Activated CD4-positive, alpha-beta memory T cell treated with anti-CD3 and anti-CD28 coated beads for 36 hours (primary cell): ENCODE data around the gene ZDHHC14. TPM values are rescaled to one million over a fixed set of nuclear protein-coding genes. Genes with fewer than 3 reads are reported as not detected.

ENCODE experiments used
- CTCF ChIA-PET: fragments of 350-600 bp; sonication (Branson Sonifier 250); formaldehyde crosslinking; loops from one replicate; lab custom pipeline; 2021; ENCODE audit warnings: antibody characterized with exemption, inconsistent platforms; lab: Charles Lee
- POLR2A ChIA-PET: fragments of 350-600 bp; sonication (Branson Sonifier 250); formaldehyde crosslinking; loops from one replicate; lab custom pipeline; 2021; ENCODE audit warnings: antibody characterized with exemption; lab: Charles Lee
- DNase-seq: peaks from one replicate; pipeline ENCODE4 v3.0.0-alpha.2; 2020
- H3K27ac Mint-ChIP-seq: one replicate; pipeline ENCODE4 v1.8.0; 2021; ENCODE audit warnings: mixed read lengths
- H3K27me3 Mint-ChIP-seq: one replicate; pipeline ENCODE4 v1.8.0; 2021; ENCODE audit warnings: mixed read lengths
- H3K36me3 Mint-ChIP-seq: one replicate; pipeline ENCODE4 v1.8.0; 2021; ENCODE audit warnings: mixed read lengths
- H3K4me1 Mint-ChIP-seq: one replicate; pipeline ENCODE4 v1.8.0; 2021; ENCODE audit warnings: low read depth, mixed read lengths
- H3K4me3 Mint-ChIP-seq: one replicate; pipeline ENCODE4 v1.8.0; 2021; ENCODE audit warnings: mild to moderate bottlenecking, mixed read lengths
- H3K9me3 Mint-ChIP-seq: one replicate; pipeline ENCODE4 v1.8.0; 2021; ENCODE audit warnings: mixed read lengths
- intact Hi-C: fragments of 100-400 bp; cut with micrococcal nuclease; formaldehyde crosslinking; loops from one replicate; pipeline ENCODE4 v1.15.1; 2023
- total RNA-seq, 2 experiments: library from RNA; stranded (reverse); gene quantifications; one replicate each; pipeline ENCODE4 v1.2.3, GENCODE V29; 2021

The ZDHHC14 gene
- total RNA-seq, 2 experiments from 2014 or later = 1.4 to 2.0 TPM

DNA sequence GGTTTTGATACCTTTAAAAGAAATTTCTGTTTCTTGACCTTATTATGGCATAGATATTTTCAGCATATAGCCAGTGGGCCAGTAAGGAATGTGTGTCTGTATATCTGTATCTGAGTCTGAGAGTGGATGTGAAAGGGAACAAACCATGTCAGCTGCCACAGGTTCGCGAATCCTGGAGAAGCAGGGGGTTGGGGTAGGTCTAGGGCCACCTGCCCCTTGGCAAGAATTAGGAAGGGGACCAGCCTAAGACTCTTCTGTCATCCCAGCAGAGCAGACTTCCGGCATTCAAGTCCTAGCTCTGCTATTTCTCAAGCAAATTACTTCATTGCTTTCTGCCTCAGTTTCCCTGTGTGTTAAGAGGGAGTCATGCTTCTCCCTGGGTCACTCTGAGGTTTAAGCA lies 261.7 kb downstream of the ZDHHC14 start:
- no peak for DNase-seq
- POLR2A ChIA-PET = no interaction called here
- intact Hi-C loops = no loop called here
- no peaks in the 10 kb centered on the region for H3K36me3 Mint-ChIP-seq
- CTCF ChIA-PET = interaction anchor here (0.7 kb wide), 1 partner anchor 429 kb away, joined by 4 read pairs; no protein-coding TSS in a partner anchor
- H3K27me3 Mint-ChIP-seq = no peaks in the 10 kb centered on the region
- H3K4me3 Mint-ChIP-seq = no peak overlapping the region
- no peak overlapping the region for H3K27ac Mint-ChIP-seq
- H3K9me3 Mint-ChIP-seq = no peaks in the 10 kb centered on the region
- H3K4me1 Mint-ChIP-seq = peaks cover 11% of the 10 kb centered on the region

DNA sequence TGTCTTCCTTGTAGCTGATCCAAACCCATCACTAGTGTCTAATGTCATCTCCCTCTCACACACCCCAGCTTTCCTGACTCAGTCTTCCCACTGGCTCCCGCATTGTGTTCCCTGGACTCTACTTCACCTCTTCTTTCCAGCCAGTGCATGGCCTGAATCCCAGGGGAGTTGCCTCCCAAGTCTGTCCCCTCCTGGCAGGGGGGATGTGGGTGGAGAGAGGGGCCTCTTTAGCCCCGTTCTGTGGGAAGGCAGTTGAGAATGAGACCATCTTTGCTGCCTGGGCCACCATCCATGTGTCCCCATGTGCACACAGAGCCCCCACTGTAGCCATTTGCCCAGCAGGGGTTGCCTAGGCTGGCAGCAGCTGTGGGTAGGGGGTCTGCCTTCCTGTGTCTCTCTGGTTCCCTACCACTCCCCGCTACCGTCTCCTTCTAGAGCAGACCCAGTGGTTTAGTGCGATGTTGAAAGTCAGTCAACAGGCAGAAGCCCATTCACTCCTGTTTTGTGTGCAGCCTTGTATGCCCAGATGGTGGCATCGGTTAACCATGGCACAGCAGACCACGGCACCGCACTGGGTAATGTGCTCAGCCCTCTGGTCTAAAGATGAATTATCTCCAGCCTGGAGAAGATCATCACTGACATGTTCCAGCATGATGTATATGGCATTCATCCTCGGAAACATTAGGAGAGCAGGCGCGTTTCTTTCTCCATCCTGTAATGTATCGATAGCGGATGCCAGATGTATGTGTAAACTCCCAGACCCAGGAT lies 263.2 kb downstream of the ZDHHC14 start:
- peaks cover 13% of the 10 kb centered on the region for H3K4me1 Mint-ChIP-seq
- intact Hi-C loops = loop anchor here (1.0 kb wide), 1 partner anchor 229 kb away; no protein-coding TSS in a partner anchor
- no peaks in the 10 kb centered on the region for H3K9me3 Mint-ChIP-seq
- peak; percentile 53 for DNase-seq
- no peaks in the 10 kb centered on the region for H3K27me3 Mint-ChIP-seq
- no peak overlapping the region for H3K27ac Mint-ChIP-seq
- H3K36me3 Mint-ChIP-seq = no peaks in the 10 kb centered on the region
- CTCF ChIA-PET = interaction anchor here (1.1 kb wide), 1 partner anchor 24 kb away, joined by 3 read pairs; no protein-coding TSS in a partner anchor
- POLR2A ChIA-PET = no interaction called here
- H3K4me3 Mint-ChIP-seq = no peak overlapping the region

DNA sequence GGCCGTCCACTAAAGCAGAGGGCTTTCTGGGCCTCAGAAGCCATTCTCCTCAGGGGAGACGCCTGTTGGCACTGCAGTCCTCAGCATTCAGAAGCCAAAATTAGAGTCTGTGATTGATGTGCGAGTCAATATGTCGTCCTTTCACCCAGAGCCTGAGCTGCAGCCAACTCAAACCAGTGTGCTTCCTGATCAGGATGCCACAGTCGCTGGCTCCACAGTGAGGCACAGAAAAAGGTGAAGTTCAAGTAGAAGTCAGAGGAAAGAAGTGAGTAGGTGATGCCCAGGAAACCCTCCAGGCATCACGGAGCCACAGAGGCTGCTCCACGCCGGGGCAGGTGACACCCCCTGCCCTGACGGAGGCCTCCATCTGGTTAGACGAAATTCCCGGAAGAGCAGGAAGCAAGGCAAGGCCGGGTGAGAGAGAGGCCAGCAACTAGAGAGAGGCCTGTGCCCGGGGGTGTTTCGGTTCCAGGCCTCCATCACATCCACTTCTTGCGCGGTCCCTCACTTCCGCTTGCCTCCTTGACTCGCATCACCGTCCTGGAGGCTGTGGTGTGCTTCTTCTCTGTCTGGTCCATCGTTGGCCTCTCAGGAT lies 264.3 kb downstream of the ZDHHC14 start:
- no peaks in the 10 kb centered on the region for H3K36me3 Mint-ChIP-seq
- no peaks in the 10 kb centered on the region for H3K9me3 Mint-ChIP-seq
- POLR2A ChIA-PET = no interaction called here
- peaks cover 7% of the 10 kb centered on the region for H3K4me1 Mint-ChIP-seq
- no peaks in the 10 kb centered on the region for H3K27me3 Mint-ChIP-seq
- CTCF ChIA-PET = interaction anchor here (1.1 to 1.5 kb wide), 2 partner anchors 23 to 229 kb away, joined by 3 to 4 read pairs; no protein-coding TSS in a partner anchor
- H3K4me3 Mint-ChIP-seq = no peak overlapping the region
- intact Hi-C loops = no loop called here
- DNase-seq = no peak
- no peak overlapping the region for H3K27ac Mint-ChIP-seq

DNA sequence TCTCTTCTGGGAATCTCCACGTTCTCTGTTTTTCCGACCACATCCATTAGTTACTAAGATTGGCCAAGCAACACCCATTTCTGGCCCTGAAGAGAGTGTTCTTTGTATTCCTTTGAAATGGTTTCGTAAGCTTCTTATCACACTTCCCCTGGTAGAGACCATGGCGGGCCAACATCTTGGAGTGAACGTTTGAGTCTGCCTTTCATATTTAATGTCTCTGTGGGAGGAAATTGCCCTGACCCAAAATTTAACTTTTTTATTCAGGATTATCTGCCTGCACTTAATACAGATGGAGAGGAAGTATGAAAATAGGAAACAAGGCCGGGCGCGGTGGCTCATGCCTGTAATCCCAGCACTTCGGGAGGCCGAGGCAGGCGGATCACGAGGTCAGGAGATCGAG lies 265.0 kb downstream of the ZDHHC14 start:
- ChIA-PET POLR2A (no interaction called here), CTCF (interaction anchor here (1.0 to 1.5 kb wide), 2 partner anchors 228 to 331 kb away, joined by 3 to 4 read pairs; no protein-coding TSS in a partner anchor)
- Mint-ChIP-seq H3K4me1 (peaks cover 7% of the 10 kb centered on the region), H3K27ac (no peak overlapping the region), H3K4me3 (no peak overlapping the region), H3K27me3 (no peaks in the 10 kb centered on the region), H3K36me3 (no peaks in the 10 kb centered on the region), H3K9me3 (no peaks in the 10 kb centered on the region)
- intact Hi-C loops = no loop called here
- no peak for DNase-seq

DNA sequence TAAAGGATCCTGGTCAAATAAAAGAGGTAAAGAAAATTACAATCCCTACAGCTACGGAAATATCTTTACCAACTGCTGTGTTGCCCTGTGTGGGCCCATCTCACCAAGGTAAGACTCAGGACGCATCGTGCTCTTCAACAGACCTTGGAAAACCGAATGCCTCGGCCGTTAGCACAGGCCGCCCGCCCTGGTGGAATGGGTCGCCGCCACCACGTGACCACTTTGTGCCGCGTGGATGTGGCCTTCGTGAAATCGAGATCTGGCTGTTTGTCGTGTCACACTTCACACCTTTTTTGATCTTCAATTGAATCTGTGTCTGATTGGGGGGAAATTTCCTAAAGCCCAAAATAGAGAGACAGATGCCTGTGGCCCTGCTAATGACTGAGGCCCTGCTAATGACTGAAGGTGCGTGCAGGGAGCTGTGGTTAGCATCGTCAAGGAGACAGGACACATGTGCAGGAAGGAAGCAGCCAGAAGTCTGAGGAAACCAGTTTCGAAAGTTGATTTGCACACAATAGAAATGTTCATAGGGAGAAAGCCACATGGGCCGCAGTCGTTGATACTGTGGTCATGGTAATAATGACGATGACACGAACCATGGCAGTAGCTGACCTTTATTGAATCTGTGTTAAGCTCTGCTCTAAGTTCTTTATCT lies 266.4 kb downstream of the ZDHHC14 start:
- peaks cover 7% of the 10 kb centered on the region for H3K4me1 Mint-ChIP-seq
- intact Hi-C loops = no loop called here
- CTCF ChIA-PET = interaction anchor here (0.5 to 1.5 kb wide), 2 partner anchors 20 to 227 kb away, joined by 3 to 4 read pairs; no protein-coding TSS in a partner anchor
- no peak overlapping the region for H3K4me3 Mint-ChIP-seq
- no peaks in the 10 kb centered on the region for H3K9me3 Mint-ChIP-seq
- DNase-seq = peak; percentile 16
- H3K27me3 Mint-ChIP-seq = no peaks in the 10 kb centered on the region
- H3K36me3 Mint-ChIP-seq = no peaks in the 10 kb centered on the region
- POLR2A ChIA-PET = interaction anchor here (0.6 kb wide), 1 partner anchor 126 kb away, joined by 6 read pairs; no protein-coding TSS in a partner anchor
- no peak overlapping the region for H3K27ac Mint-ChIP-seq

DNA sequence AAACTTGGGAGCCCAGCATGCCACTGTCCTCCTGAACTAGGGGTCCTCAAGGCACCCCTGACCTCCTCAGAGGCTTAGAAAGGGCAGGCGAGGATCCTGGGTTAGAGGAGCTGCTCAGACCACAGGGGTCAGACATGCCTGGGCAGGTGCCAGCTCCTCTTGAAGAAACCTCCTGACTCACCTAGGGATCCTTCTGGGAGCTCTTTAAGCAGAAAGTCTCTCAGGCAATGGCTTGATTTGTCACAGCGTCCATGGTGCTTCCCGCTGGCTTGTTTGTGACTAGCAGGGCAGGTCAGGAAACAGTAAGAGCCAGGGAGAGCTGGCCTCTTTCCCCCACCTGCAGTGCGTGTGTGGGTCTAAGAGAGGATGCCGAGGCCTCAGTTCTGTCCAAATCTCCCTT lies 267.6 kb downstream of the ZDHHC14 start:
- Mint-ChIP-seq H3K4me1 (peaks cover 7% of the 10 kb centered on the region), H3K4me3 (no peak overlapping the region), H3K27me3 (no peaks in the 10 kb centered on the region), H3K9me3 (no peaks in the 10 kb centered on the region), H3K36me3 (no peaks in the 10 kb centered on the region), H3K27ac (no peak overlapping the region)
- CTCF ChIA-PET = interaction anchor here (0.7 kb wide), 1 partner anchor 262 kb away, joined by 4 read pairs; no protein-coding TSS in a partner anchor
- intact Hi-C loops = no loop called here
- DNase-seq = no peak
- POLR2A ChIA-PET = no interaction called here

DNA sequence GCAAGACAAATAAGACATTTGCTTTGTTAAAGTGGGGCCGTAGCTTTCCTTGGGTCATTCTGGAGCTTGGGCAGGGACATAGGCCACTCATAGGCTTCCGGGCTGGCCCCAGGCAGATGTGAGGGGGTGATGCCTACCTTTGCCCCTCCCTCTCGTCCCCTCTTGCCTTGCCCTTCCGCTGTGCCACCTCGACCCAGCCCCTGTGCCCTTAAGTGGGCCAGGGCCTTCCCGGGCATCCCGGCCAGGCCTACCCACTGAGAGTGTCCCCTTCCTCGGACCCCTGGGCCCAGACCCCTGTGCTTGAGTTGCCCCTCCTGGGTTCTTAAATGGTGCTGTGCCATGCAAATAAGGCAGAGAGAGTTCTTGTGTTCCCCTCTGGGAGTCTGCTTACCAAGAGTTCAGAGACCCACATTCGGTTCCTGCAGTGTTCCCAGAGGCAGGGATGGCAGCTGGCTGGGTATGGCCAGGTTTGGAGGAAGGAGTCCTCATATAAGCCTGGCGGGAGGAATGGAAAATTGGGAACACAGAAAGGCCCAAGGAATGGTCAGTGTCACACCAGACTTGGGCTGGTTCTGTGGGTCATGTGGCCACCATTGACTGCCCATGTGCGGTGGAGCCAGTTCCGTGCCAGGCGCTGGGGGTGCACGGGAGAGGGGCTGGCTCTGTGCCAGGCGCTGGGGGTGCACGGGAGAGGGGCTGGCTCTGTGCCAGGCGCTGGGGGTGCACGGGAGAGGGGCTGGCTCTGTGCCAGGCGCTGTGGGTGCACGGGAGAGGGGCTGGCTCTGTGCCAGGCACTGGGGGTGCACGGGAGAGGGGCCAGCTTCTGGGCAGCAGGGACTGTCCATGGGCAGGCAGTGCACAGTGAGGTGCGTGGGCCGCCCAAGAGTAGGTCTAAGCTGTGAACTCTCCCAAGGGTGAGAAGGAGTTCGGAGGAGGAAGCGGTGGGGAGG lies 268.6 kb downstream of the ZDHHC14 start:
- no peaks in the 10 kb centered on the region for H3K9me3 Mint-ChIP-seq

DNA sequence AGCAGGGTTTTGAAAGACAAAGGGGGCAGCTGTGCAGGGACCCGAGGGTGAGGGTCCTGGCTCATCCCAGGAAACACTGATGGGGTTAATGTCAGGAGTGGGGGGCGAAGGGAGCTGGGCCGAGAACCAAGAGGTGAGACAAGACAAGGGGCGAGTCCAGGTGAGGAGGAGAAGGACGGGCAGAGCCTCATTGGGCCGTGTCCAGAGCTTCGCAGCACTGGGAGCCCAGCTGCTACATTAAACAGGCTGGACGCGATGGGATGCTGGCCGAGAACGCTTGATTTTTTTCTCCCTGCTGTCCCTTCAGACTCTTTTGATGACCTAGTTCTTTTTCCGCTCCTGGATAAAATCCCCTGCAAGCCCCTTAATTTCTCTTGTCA lies 269.3 kb downstream of the ZDHHC14 start:
- no peak for DNase-seq
- intact Hi-C loops = no loop called here
- H3K36me3 Mint-ChIP-seq = no peaks in the 10 kb centered on the region
- ChIA-PET POLR2A (no interaction called here), CTCF (no interaction called here)
- H3K4me1 Mint-ChIP-seq = peaks cover 7% of the 10 kb centered on the region
- no peak overlapping the region for H3K4me3 Mint-ChIP-seq
- H3K27me3 Mint-ChIP-seq = no peaks in the 10 kb centered on the region
- no peaks in the 10 kb centered on the region for H3K9me3 Mint-ChIP-seq
- H3K27ac Mint-ChIP-seq = no peak overlapping the region

More for the DNA sequence above, 268.6 kb downstream of the ZDHHC14 start:
- Mint-ChIP-seq H3K27ac (no peak overlapping the region), H3K4me3 (no peak overlapping the region), H3K4me1 (peaks cover 7% of the 10 kb centered on the region), H3K36me3 (no peaks in the 10 kb centered on the region), H3K27me3 (no peaks in the 10 kb centered on the region)
- CTCF ChIA-PET = no interaction called here
- DNase-seq = no peak
- intact Hi-C loops = no loop called here
- POLR2A ChIA-PET = no interaction called here

DNA sequence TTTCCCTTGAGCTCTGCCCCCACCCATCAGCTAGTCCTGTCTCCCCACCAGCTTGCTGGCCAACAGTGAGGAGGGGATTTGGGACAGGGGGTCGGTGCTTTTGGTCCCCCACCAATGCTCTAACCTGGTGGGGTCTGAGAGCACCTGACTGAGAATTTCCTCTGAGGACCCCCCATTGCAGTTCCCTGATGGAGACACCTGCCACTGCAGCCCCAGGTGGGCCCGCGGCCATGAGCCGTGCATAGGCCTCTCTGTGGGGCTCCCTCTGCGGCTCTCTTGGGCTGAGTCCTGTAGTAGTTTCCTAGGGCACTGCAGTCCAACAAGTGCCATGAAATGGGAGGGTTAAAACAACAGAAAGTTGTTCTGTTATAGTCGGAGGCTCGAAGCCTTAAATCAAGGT lies 269.8 kb downstream of the ZDHHC14 start:
- Mint-ChIP-seq H3K36me3 (no peaks in the 10 kb centered on the region), H3K27ac (no peak overlapping the region), H3K4me3 (no peak overlapping the region)

DNA sequence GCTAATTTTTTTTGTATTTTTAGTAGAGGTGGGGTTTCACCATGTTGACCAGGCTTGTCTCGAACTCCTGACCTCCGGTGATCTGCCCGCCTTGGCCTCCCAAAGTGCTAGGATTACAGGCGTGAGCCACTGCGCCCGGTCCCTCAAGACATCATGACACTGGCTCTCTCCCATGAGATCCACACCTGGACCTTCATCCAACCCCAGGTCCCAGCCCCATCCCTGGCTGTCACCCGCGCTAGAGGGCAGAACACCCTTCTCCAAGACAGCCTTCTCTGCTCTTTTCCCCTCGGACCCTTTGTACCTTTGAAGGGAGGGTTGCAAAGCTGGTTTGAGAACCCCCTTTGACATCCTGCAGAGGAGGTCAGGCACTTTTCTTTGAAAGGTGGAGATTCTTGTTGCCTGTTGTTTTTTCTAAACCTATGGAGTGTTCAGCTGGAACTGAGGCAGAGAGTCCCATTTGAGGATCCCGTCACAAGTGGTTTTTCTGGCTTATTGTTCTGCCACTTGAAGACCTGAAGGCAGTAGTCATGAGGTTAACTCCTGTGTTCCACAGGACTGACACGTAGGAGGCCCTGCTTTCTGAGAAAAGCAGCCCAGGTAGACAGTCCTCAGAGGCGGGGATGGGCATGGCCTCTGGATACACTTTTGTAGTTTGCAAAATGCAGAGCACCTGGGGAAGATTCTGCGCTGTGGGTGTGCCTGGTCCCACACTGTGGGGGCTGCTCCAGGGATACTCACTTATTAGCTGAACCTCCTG lies 270.9 kb downstream of the ZDHHC14 start:
- CTCF ChIA-PET = no interaction called here
- Mint-ChIP-seq H3K27me3 (no peaks in the 10 kb centered on the region), H3K9me3 (no peaks in the 10 kb centered on the region), H3K36me3 (no peaks in the 10 kb centered on the region), H3K4me3 (no peak overlapping the region), H3K4me1 (peaks cover 7% of the 10 kb centered on the region), H3K27ac (no peak overlapping the region)
- POLR2A ChIA-PET = no interaction called here
- no peak for DNase-seq
- intact Hi-C loops = no loop called here

More for the DNA sequence above, 269.8 kb downstream of the ZDHHC14 start:
- H3K27me3 Mint-ChIP-seq = no peaks in the 10 kb centered on the region
- CTCF ChIA-PET = no interaction called here
- no peaks in the 10 kb centered on the region for H3K9me3 Mint-ChIP-seq
- POLR2A ChIA-PET = no interaction called here
- DNase-seq = no peak
- H3K4me1 Mint-ChIP-seq = peaks cover 7% of the 10 kb centered on the region
- intact Hi-C loops = no loop called here
